Measurements from ENCODE around the gene CKLF. TPM values are rescaled to one million over a fixed set of nuclear protein-coding genes. Genes with fewer than 3 reads are reported as not detected.
"Not testable (repeated sequence)": the region's sequence is repeated elsewhere in the genome, so short reads cannot be mapped to it uniquely, and the experiment has no call there.

CKLF gene
- 78.1 and 100 TPM in 2 replicates for total RNA-seq (2014; rRNA removed; shearing (Covaris generic))
- polyA plus RNA-seq (2015; cell fraction: cytosol; rRNA removed), result 67.9 and 79.1 TPM in 2 replicates
- 21.3 and 24.0 TPM in 2 replicates for polyA plus RNA-seq (2015; cell fraction: nucleus; rRNA removed)

GRCh38 chr16:66552286-66553177 lies at the start of gene CKLF:
Gene CKLF (plus strand): TSS chr16:66552576. CDS start chr16:66552716, 140 bp downstream.
- DNase-seq (ENCODE audit: low read depth), result peak; percentile 87

GRCh38 chr16:66503030-66503429 lies 49.3 kb upstream of the CKLF start:
- DNase-seq (ENCODE audit: low read depth), result no peak

GRCh38 chr16:66503612-66504011 lies 48.8 kb upstream of the CKLF start:
- no peak for DNase-seq (ENCODE audit: low read depth)

GRCh38 chr16:66507731-66508239 lies 44.6 kb upstream of the CKLF start:
- no peak for DNase-seq (ENCODE audit: low read depth)

GRCh38 chr16:66508248-66508913 lies 44.0 kb upstream of the CKLF start:
- DNase-seq (ENCODE audit: low read depth), result peak; percentile 28

GRCh38 chr16:66508914-66509496 lies 43.4 kb upstream of the CKLF start:
- no peak for DNase-seq (ENCODE audit: low read depth)

- no peak for DNase-seq (ENCODE audit: low read depth)
These were observed 42.8 kb upstream of the CKLF start for GRCh38 chr16:66509576-66509975.

- no peak for DNase-seq (ENCODE audit: low read depth)
These were observed 42.1 kb upstream of the CKLF start for GRCh38 chr16:66510298-66510697.

- no peak for DNase-seq (ENCODE audit: low read depth)
These were observed 41.4 kb upstream of the CKLF start for GRCh38 chr16:66510711-66511601.

- peak; percentile 50 for DNase-seq (ENCODE audit: low read depth)
These were observed 40.6 kb upstream of the CKLF start for GRCh38 chr16:66511602-66512271.

GRCh38 chr16:66512272-66513110 lies 39.9 kb upstream of the CKLF start:
- no peak for DNase-seq (ENCODE audit: low read depth)

GRCh38 chr16:66513111-66513723 lies 39.2 kb upstream of the CKLF start:
- DNase-seq (ENCODE audit: low read depth), result no peak

GRCh38 chr16:66514391-66514790 lies 38.0 kb upstream of the CKLF start:
- DNase-seq (ENCODE audit: low read depth), result not testable (repeated sequence)

- DNase-seq (ENCODE audit: low read depth), result not testable (repeated sequence)
These were observed 37.3 kb upstream of the CKLF start for GRCh38 chr16:66514980-66515595.

GRCh38 chr16:66515596-66516508 lies 36.5 kb upstream of the CKLF start:
- DNase-seq (ENCODE audit: low read depth), result peak; percentile 25

GRCh38 chr16:66516509-66516807 lies 35.9 kb upstream of the CKLF start:
- no peak for DNase-seq (ENCODE audit: low read depth)
